Activated CD4-positive, alpha-beta memory T cell treated with anti-CD3 and anti-CD28 coated beads for 36 hours (primary cell): ENCODE measurements around the gene LETM1. TPM values are rescaled to one million over a fixed set of nuclear protein-coding genes. Genes with fewer than 3 reads are reported as not detected.

Experiments used
- CTCF ChIA-PET: fragments of 350-600 bp; sonication (Branson Sonifier 250); formaldehyde crosslinking; loops from one replicate; lab custom pipeline; 2021; ENCODE audit warnings: antibody characterized with exemption, inconsistent platforms; lab: Charles Lee
- POLR2A ChIA-PET: fragments of 350-600 bp; sonication (Branson Sonifier 250); formaldehyde crosslinking; loops from one replicate; lab custom pipeline; 2021; ENCODE audit warnings: antibody characterized with exemption; lab: Charles Lee
- DNase-seq: peaks from one replicate; pipeline ENCODE4 v3.0.0-alpha.2; 2020
- H3K27ac Mint-ChIP-seq: one replicate; pipeline ENCODE4 v1.8.0; 2021; ENCODE audit warnings: mixed read lengths
- H3K27me3 Mint-ChIP-seq: one replicate; pipeline ENCODE4 v1.8.0; 2021; ENCODE audit warnings: mixed read lengths
- H3K36me3 Mint-ChIP-seq: one replicate; pipeline ENCODE4 v1.8.0; 2021; ENCODE audit warnings: mixed read lengths
- H3K4me1 Mint-ChIP-seq: one replicate; pipeline ENCODE4 v1.8.0; 2021; ENCODE audit warnings: low read depth, mixed read lengths
- H3K4me3 Mint-ChIP-seq: one replicate; pipeline ENCODE4 v1.8.0; 2021; ENCODE audit warnings: mild to moderate bottlenecking, mixed read lengths
- H3K9me3 Mint-ChIP-seq: one replicate; pipeline ENCODE4 v1.8.0; 2021; ENCODE audit warnings: mixed read lengths
- intact Hi-C: fragments of 100-400 bp; cut with micrococcal nuclease; formaldehyde crosslinking; loops from one replicate; pipeline ENCODE4 v1.15.1; 2023
- total RNA-seq, 2 experiments: library from RNA; stranded (reverse); gene quantifications; one replicate each; pipeline ENCODE4 v1.2.3, GENCODE V29; 2021

The LETM1 gene
- total RNA-seq, 2 experiments from 2014 or later, result 41.1 to 42.6 TPM

DNA sequence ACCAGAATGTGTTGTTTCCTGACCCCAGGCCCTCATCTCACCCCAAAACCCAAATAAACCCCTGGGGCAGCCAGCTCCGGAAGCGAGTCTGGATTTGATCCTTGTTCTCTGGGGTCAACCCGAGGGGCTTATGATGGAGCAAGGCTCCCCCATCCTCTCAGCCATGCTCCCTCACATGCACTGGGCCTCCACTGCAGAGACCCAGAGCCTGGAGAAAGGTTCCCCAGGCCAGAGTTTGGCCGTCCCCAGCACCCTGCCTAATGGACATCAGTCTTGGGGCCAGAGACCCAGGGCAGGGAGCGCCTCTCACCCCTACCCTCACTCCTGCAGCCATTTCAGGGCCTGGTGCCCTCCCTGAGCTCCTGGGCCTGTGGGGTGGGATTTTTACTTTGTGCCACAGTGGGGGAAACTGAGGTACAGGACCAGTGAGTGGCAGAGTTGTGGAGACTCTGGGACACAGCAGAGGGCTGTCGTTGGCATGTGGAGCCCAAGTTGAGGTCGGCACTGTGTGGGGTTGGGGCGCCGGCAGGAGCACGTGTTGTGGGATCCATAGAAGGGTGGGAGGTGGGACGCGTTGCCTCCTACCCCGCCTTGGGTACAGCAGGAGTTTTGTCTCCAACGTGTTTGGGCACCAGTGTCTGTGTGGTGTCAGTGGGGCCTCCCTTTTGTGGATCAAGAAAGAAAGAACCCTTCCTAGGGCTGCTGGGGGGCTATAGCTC is 59.3 kb downstream of the LETM1 start:
- POLR2A ChIA-PET, result no interaction called here
- no peak overlapping the region for H3K27ac Mint-ChIP-seq
- intact Hi-C loops, result no loop called here

GRCh38 chr4:1795299-1796195 is 60.4 kb downstream of the LETM1 start:
- no peak for DNase-seq
- ChIA-PET CTCF (interaction anchor here (0.7 to 2.5 kb wide), 3 partner anchors 14 to 48 kb away, joined by 3 to 9 read pairs (median 6); no protein-coding TSS in a partner anchor), POLR2A (no interaction called here)
- no peaks in the 10 kb centered on the region for H3K36me3 Mint-ChIP-seq
- H3K4me1 Mint-ChIP-seq, result no peaks in the 10 kb centered on the region
- H3K9me3 Mint-ChIP-seq, result no peaks in the 10 kb centered on the region
- H3K4me3 Mint-ChIP-seq, result no peak overlapping the region
- no peak overlapping the region for H3K27ac Mint-ChIP-seq
- H3K27me3 Mint-ChIP-seq, result peaks cover 15% of the 10 kb centered on the region
- intact Hi-C loops, result no loop called here

More for the DNA sequence above, 59.3 kb downstream of the LETM1 start:
- H3K27me3 Mint-ChIP-seq, result peaks cover 13% of the 10 kb centered on the region
- no peaks in the 10 kb centered on the region for H3K9me3 Mint-ChIP-seq
- no peaks in the 10 kb centered on the region for H3K4me1 Mint-ChIP-seq
- CTCF ChIA-PET, result interaction anchor here (0.7 kb wide), 1 partner anchor 49 kb away, joined by 3 read pairs; no protein-coding TSS in a partner anchor
- H3K36me3 Mint-ChIP-seq, result no peaks in the 10 kb centered on the region
- no peak overlapping the region for H3K4me3 Mint-ChIP-seq
- DNase-seq, result no peak

DNA sequence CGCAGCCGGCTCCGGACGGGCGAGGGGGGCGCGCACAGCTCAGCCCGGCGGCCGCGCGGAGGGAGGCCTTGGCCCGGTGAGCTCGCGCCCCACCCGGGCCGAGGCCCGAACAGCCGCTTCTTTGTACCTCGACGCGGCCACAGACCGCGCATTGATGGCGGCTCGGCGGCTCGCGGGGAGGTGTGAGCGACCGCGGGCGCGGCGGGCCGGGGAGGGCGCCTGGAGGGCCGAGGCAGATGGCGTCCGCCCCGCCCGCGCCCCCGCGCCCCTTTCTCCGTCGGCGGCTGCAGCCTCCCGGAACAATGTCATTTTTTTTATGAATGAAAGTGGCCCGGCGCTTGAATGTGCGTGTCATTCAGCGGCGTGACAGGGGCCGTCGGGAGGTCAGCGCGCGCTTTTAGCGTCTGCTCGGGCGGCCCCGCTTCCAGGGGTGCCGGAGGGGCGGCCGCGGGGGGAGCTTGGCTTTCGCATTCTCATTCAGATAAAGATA is 61.1 kb downstream of the LETM1 start:
- H3K4me3 Mint-ChIP-seq, result no peak overlapping the region
- intact Hi-C loops, result loop anchor here (5.0 kb wide), 1 partner anchor 48 kb away; no protein-coding TSS in a partner anchor
- H3K27me3 Mint-ChIP-seq, result peaks cover 13% of the 10 kb centered on the region
- H3K4me1 Mint-ChIP-seq, result no peaks in the 10 kb centered on the region
- ChIA-PET CTCF (interaction anchor here (1.6 to 2.5 kb wide), 2 partner anchors 15 to 46 kb away, joined by 6 to 9 read pairs; no protein-coding TSS in a partner anchor), POLR2A (no interaction called here)
- no peaks in the 10 kb centered on the region for H3K9me3 Mint-ChIP-seq
- H3K27ac Mint-ChIP-seq, result no peak overlapping the region
- H3K36me3 Mint-ChIP-seq, result no peaks in the 10 kb centered on the region
- no peak for DNase-seq

- H3K9me3 Mint-ChIP-seq, result no peaks in the 10 kb centered on the region
- H3K27ac Mint-ChIP-seq, result no peak overlapping the region
- H3K36me3 Mint-ChIP-seq, result no peaks in the 10 kb centered on the region
- no peak overlapping the region for H3K4me3 Mint-ChIP-seq
- no peaks in the 10 kb centered on the region for H3K4me1 Mint-ChIP-seq
- peaks cover 13% of the 10 kb centered on the region for H3K27me3 Mint-ChIP-seq
- CTCF ChIA-PET, result interaction anchor here (1.3 to 2.5 kb wide), 3 partner anchors 10 to 46 kb away, joined by 3 to 9 read pairs (median 6); no protein-coding TSS in a partner anchor
- DNase-seq, result no peak
- POLR2A ChIA-PET, result no interaction called here
- intact Hi-C loops, result loop anchor here (5.0 kb wide), 1 partner anchor 47 kb away; no protein-coding TSS in a partner anchor
Measured at GRCh38 chr4:1793940-1794808, 61.8 kb downstream of the LETM1 start.

DNA sequence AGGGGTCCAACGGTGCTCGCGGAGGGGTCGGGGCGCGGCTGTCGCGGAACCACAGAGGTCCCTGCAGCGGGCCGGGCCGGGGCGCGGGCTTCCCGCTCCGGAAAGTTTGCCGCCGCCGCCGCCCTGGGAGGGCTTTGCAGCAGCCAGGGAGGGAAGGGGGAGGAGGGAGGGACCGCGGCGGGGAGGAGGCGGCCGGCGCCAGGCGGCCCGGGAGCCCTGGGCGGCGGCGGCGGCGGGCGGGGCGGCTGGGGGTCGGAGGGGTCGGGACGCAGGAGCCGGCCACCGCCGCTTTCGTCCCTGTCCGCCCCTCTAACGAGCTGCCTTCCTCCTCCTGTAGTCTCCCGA is 62.5 kb downstream of the LETM1 start:
- ChIA-PET POLR2A (no interaction called here), CTCF (interaction anchor here (1.3 to 2.5 kb wide), 3 partner anchors 9 to 45 kb away, joined by 3 to 9 read pairs (median 6); no protein-coding TSS in a partner anchor)
- H3K27ac Mint-ChIP-seq, result no peak overlapping the region
- DNase-seq, result peak; percentile 47
- H3K4me3 Mint-ChIP-seq, result no peak overlapping the region
- no peaks in the 10 kb centered on the region for H3K9me3 Mint-ChIP-seq
- intact Hi-C loops, result loop anchor here (5.0 kb wide), 1 partner anchor 46 kb away; no protein-coding TSS in a partner anchor
- H3K27me3 Mint-ChIP-seq, result peaks cover 13% of the 10 kb centered on the region
- no peaks in the 10 kb centered on the region for H3K36me3 Mint-ChIP-seq
- no peaks in the 10 kb centered on the region for H3K4me1 Mint-ChIP-seq

GRCh38 chr4:1792832-1793495 is 63.0 kb downstream of the LETM1 start, which contains the start of gene FGFR3:
TSS of gene FGFR3 (plus strand) at chr4:1793293. CDS start at chr4:1793935, 642 bp downstream.
- Mint-ChIP-seq H3K9me3 (no peaks in the 10 kb centered on the region), H3K27me3 (peaks cover 13% of the 10 kb centered on the region), H3K27ac (no peak within 1 kb of the TSS), H3K4me3 (no peak within 1 kb of the TSS), H3K4me1 (no peaks in the 10 kb centered on the region), H3K36me3 (no peaks in the 10 kb centered on the region)
- CTCF ChIA-PET, result interaction anchor here (1.3 to 2.5 kb wide), 3 partner anchors 9 to 44 kb away, joined by 3 to 9 read pairs (median 3); no protein-coding TSS in a partner anchor
- POLR2A ChIA-PET, result no interaction called here
- DNase-seq, result peak; percentile 35
- intact Hi-C loops, result loop anchor here (5.0 kb wide), 1 partner anchor 46 kb away; no protein-coding TSS in a partner anchor

- ChIA-PET CTCF (interaction anchor here (1.6 kb wide), 1 partner anchor 18 kb away, joined by 3 read pairs; no protein-coding TSS in a partner anchor), POLR2A (no interaction called here)
- Mint-ChIP-seq H3K4me3 (no peak overlapping the region), H3K4me1 (no peaks in the 10 kb centered on the region), H3K36me3 (no peaks in the 10 kb centered on the region), H3K9me3 (no peaks in the 10 kb centered on the region), H3K27ac (no peak overlapping the region), H3K27me3 (peaks cover 13% of the 10 kb centered on the region)
- no peak for DNase-seq
- intact Hi-C loops, result loop anchor here (5.0 kb wide), 1 partner anchor 45 kb away; no protein-coding TSS in a partner anchor
Measured at GRCh38 chr4:1792158-1792831, 63.7 kb downstream of the LETM1 start.

GRCh38 chr4:1790005-1790404 is 66.0 kb downstream of the LETM1 start:
- Mint-ChIP-seq H3K27me3 (peaks cover 2% of the 10 kb centered on the region), H3K4me1 (no peaks in the 10 kb centered on the region), H3K4me3 (no peak overlapping the region), H3K27ac (no peak overlapping the region), H3K9me3 (no peaks in the 10 kb centered on the region), H3K36me3 (no peaks in the 10 kb centered on the region)
- no peak for DNase-seq
- ChIA-PET CTCF (no interaction called here), POLR2A (no interaction called here)
- intact Hi-C loops, result loop anchor here (5.0 kb wide), 1 partner anchor 43 kb away; no protein-coding TSS in a partner anchor

- H3K4me1 Mint-ChIP-seq, result no peaks in the 10 kb centered on the region
- no peak overlapping the region for H3K27ac Mint-ChIP-seq
- CTCF ChIA-PET, result interaction anchor here (0.6 kb wide), 1 partner anchor 19 kb away, joined by 3 read pairs; no protein-coding TSS in a partner anchor
- H3K9me3 Mint-ChIP-seq, result no peaks in the 10 kb centered on the region
- intact Hi-C loops, result no loop called here
- peaks cover 2% of the 10 kb centered on the region for H3K27me3 Mint-ChIP-seq
- no peak overlapping the region for H3K4me3 Mint-ChIP-seq
- H3K36me3 Mint-ChIP-seq, result no peaks in the 10 kb centered on the region
- POLR2A ChIA-PET, result no interaction called here
- no peak for DNase-seq
Measured at GRCh38 chr4:1789552-1789951, 66.4 kb downstream of the LETM1 start.

DNA sequence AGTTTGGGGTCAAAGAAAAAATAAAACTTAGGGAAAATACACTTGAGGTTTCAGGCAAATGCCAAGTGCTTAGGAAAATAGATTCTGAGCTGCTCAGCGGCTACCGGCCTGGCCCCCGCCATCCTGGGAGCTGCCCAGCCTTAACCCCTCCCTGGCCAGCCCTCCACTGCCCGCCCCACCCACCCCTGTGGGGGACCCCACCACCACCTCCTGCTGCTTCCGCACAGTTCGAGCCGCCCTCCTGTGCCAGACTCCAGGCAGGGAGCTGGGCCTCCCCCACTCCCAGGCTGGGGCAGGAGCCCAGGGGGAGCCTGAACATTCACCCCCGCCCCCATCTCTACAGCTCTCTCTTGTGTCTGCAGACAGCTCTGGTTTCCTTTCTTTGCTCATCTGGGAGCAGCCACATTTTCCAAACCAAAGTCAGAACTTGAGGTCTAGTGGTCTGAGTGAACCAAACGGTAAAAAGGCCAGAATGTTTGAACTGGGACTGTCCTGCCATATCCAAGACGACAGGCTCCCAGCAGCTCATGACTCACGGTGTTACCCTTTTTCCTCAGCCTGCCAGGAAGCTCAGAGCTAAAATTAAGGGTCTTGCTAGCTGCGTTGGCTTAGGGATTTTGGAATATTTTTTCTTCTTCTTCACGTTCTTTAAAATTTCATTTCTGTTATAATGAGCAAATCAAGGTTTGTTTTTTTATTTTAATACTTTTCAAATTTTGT is 67.5 kb downstream of the LETM1 start:
- Mint-ChIP-seq H3K4me1 (no peaks in the 10 kb centered on the region), H3K27me3 (peaks cover 2% of the 10 kb centered on the region), H3K36me3 (no peaks in the 10 kb centered on the region), H3K27ac (no peak overlapping the region), H3K9me3 (no peaks in the 10 kb centered on the region), H3K4me3 (no peak overlapping the region)
- intact Hi-C loops, result no loop called here
- ChIA-PET POLR2A (no interaction called here), CTCF (interaction anchor here (0.7 to 1.0 kb wide), 3 partner anchors 21 to 95 kb away, joined by 3 to 4 read pairs (median 3); no protein-coding TSS in a partner anchor)
- DNase-seq, result no peak
